GM18909 (cell line): Measurements from ENCODE around the gene KNDC1.

ENCODE experiments used
- ATAC-seq: cut with Tn5 transposase; IDR thresholded peaks from one replicate; pipeline ENCODE4 v1.9.1; 2021; ENCODE audit warnings: mild to moderate bottlenecking; ENCODE audit not compliant: unreplicated experiment, poor library complexity

Gene KNDC1

GRCh38 chr10:133160826-133161471 is 930 bp downstream of the KNDC1 start:
- no peak for ATAC-seq

- no peak for ATAC-seq
Measured at GRCh38 chr10:133161486-133162109, 1.6 kb downstream of the KNDC1 start.

GRCh38 chr10:133162178-133162909 is 2.3 kb downstream of the KNDC1 start:
- no peak for ATAC-seq

- no peak for ATAC-seq
Measured at GRCh38 chr10:133162910-133163856, 3.2 kb downstream of the KNDC1 start.

GRCh38 chr10:133163889-133164815 is 4.1 kb downstream of the KNDC1 start:
- ATAC-seq = no peak

- no peak for ATAC-seq
Measured at GRCh38 chr10:133164816-133165555, 5.0 kb downstream of the KNDC1 start.

- ATAC-seq = no peak
Measured at GRCh38 chr10:133165556-133166503, 5.8 kb downstream of the KNDC1 start.

GRCh38 chr10:133166504-133166827 is 6.4 kb downstream of the KNDC1 start:
- ATAC-seq = no peak

- ATAC-seq = no peak
Measured at GRCh38 chr10:133166828-133167692, 7.0 kb downstream of the KNDC1 start.

- no peak for ATAC-seq
Measured at GRCh38 chr10:133167693-133168616, 7.9 kb downstream of the KNDC1 start.

GRCh38 chr10:133168617-133169031 is 8.6 kb downstream of the KNDC1 start:
- no peak for ATAC-seq

GRCh38 chr10:133169173-133169947 is 9.3 kb downstream of the KNDC1 start:
- ATAC-seq = no peak

- no peak for ATAC-seq
Measured at GRCh38 chr10:133170092-133170491, 10.1 kb downstream of the KNDC1 start.

GRCh38 chr10:133173860-133174640 is 14.0 kb downstream of the KNDC1 start:
- no peak for ATAC-seq
